Natural killer cell (primary cell): ENCODE data around the gene SLC29A2. TPM values are rescaled to one million over a fixed set of nuclear protein-coding genes. Genes with fewer than 3 reads are reported as not detected.
A peak's percentile ranks its signal among the peaks of the same experiment; 100 is the strongest.

Source experiments
- ATAC-seq, 3 donors: fragments of 150-1000 bp in 2 of 3; fragments of 200-7000 bp in 1 of 3; cut with Tn5 transposase; 1 replicate in 1 of 3; 2 replicates in 2 of 3; pipeline ENCODE4 v1.10.0; 2021; ENCODE audit warnings: mild to moderate bottlenecking in 2 of 3, moderate library complexity in 2 of 3
- DNase-seq, 2 donors: peaks; one replicate each; pipeline versions ENCODE4 v3.0.0 to v3.0.0-alpha.2; 2013 to 2021; ENCODE audit warnings: mixed read lengths in 1 of 2
- H3K27ac ChIP-seq: one replicate; pipeline ENCODE4 v1.5.1; 2013; ENCODE audit warnings: mild to moderate bottlenecking, low read length
- H3K27me3 ChIP-seq: one replicate; pipeline ENCODE4 v1.6.1; 2013; ENCODE audit warnings: low read length; ENCODE audit not compliant: control insufficient read depth, insufficient read depth
- H3K36me3 ChIP-seq: one replicate; pipeline ENCODE4 v1.6.1; 2013; ENCODE audit warnings: low read length; ENCODE audit not compliant: control insufficient read depth, insufficient read depth
- H3K4me1 ChIP-seq: one replicate; pipeline ENCODE4 v1.6.1; 2013; ENCODE audit warnings: low read length; ENCODE audit not compliant: control insufficient read depth, insufficient read depth
- H3K4me3 ChIP-seq: one replicate; pipeline ENCODE4 v1.5.1; 2013; ENCODE audit warnings: low read length
- H3K9me3 ChIP-seq: one replicate; pipeline ENCODE4 v1.6.1; 2013; ENCODE audit warnings: low read length; ENCODE audit not compliant: control insufficient read depth, insufficient read depth
- H3K27ac Mint-ChIP-seq, 2 donors: one replicate each; pipeline ENCODE4 v1.8.0; 2022; ENCODE audit warnings: mild to moderate bottlenecking in 2 of 2, mixed read lengths in 2 of 2, moderate library complexity in 1 of 2
- H3K27me3 Mint-ChIP-seq, 2 donors: one replicate each; pipeline ENCODE4 v1.8.0; 2022; ENCODE audit warnings: low read depth in 2 of 2, mixed read lengths in 2 of 2
- H3K36me3 Mint-ChIP-seq: one replicate; pipeline ENCODE4 v1.8.0; 2022; ENCODE audit warnings: mixed read lengths
- H3K4me1 Mint-ChIP-seq, 2 donors: one replicate each; pipeline ENCODE4 v1.8.0; 2022; ENCODE audit warnings: mixed read lengths in 2 of 2
- H3K4me3 Mint-ChIP-seq: one replicate; pipeline ENCODE4 v1.8.0; 2022; ENCODE audit warnings: mild to moderate bottlenecking, moderate library complexity, mixed read lengths
- H3K9me3 Mint-ChIP-seq, 2 donors: one replicate each; pipeline ENCODE4 v1.8.0; 2022; ENCODE audit warnings: mixed read lengths in 2 of 2
- CTCF ChIP-seq: fragments of 200-600 bp; IDR thresholded peaks from one replicate; pipeline ENCODE4 v1.8.0; 2022; ENCODE audit warnings: antibody characterized with exemption
- WGBS: methylation state at CpG from one replicate; pipeline ENCODE4 v1.1.7; 2013; ENCODE audit warnings: missing lambda C conversion rate; ENCODE audit not compliant: insufficient coverage; 5-methylcytosine and 5-hydroxymethylcytosine counted together
- intact Hi-C: fragments of 100-400 bp; cut with micrococcal nuclease; formaldehyde crosslinking; loops from one replicate; pipeline ENCODE4 v1.14.2; 2022
- total RNA-seq, 4 donors: library from RNA; stranded (reverse); fragments of 120-200 nt in 1 of 4; gene quantifications; one replicate each; pipeline versions ENCODE4 v1.2.3 to v1.2.4, GENCODE V29; 2013 to 2022

SLC29A2 gene
- total RNA-seq, 3 donors from 2014 or later (not counting 1 experiment from before 2014, with no cell fraction given), result 1.5 to 1.8 (median 1.6) TPM

- H3K27me3 Mint-ChIP-seq, result peaks cover 0 to 10% of the 10 kb centered on the region in 2 donors
- intact Hi-C loops, result loop anchor here (10.0 kb wide), 1 partner anchor 1258 kb away; the partner anchor contains the start of genes CDCA5 and ZFPL1
- Histone ChIP-seq H3K9me3 (no peaks in the 10 kb centered on the region), H3K27ac (no peak overlapping the region), H3K4me3 (no peak overlapping the region), H3K36me3 (peaks cover 38% of the 10 kb centered on the region), H3K27me3 (no peaks in the 10 kb centered on the region), H3K4me1 (peaks cover 43% of the 10 kb centered on the region)
- peaks cover 36 to 41% of the 10 kb centered on the region in 2 donors for H3K4me1 Mint-ChIP-seq
- ATAC-seq (no peak), DNase-seq (peak in 1 of 2 donors; percentile 4)
- H3K36me3 Mint-ChIP-seq, result no peaks in the 10 kb centered on the region
- peak overlapping the region in 1 of 2 donors; percentile 96 for H3K27ac Mint-ChIP-seq
- no peaks in the 10 kb centered on the region for H3K9me3 Mint-ChIP-seq
- 97% methylated on average over 8 of the region's 8 CpGs for WGBS
- peak overlapping the region; percentile 63 for H3K4me3 Mint-ChIP-seq
- no peak for TF ChIP-seq CTCF
Observed at GRCh38 chr11:66343176-66343575, 28.4 kb downstream of the SLC29A2 start.

GRCh38 chr11:66341502-66342126 lies 29.9 kb downstream of the SLC29A2 start:
- Histone ChIP-seq H3K4me3 (no peak overlapping the region), H3K9me3 (no peaks in the 10 kb centered on the region), H3K36me3 (peaks cover 49% of the 10 kb centered on the region), H3K27me3 (no peaks in the 10 kb centered on the region), H3K4me1 (peaks cover 42% of the 10 kb centered on the region), H3K27ac (no peak overlapping the region)
- no peak for ATAC-seq
- Mint-ChIP-seq H3K9me3 (no peaks in the 10 kb centered on the region), H3K27ac (no peak overlapping the region), H3K4me3 (peak overlapping the region; percentile 33), H3K27me3 (peaks cover 0 to 6% of the 10 kb centered on the region in 2 donors), H3K36me3 (no peaks in the 10 kb centered on the region), H3K4me1 (peaks cover 34 to 46% of the 10 kb centered on the region in 2 donors)
- intact Hi-C loops, result loop anchor here (10.0 kb wide), 1 partner anchor 1257 kb away; the partner anchor contains the start of genes CDCA5 and ZFPL1
- peak in 1 of 2 donors; percentile 1 for DNase-seq
- no peak for TF ChIP-seq CTCF
- WGBS, result 97% methylated on average over 20 of the region's 21 CpGs

- Histone ChIP-seq H3K36me3 (peaks cover 49% of the 10 kb centered on the region), H3K4me3 (no peak overlapping the region), H3K9me3 (no peaks in the 10 kb centered on the region), H3K27me3 (no peaks in the 10 kb centered on the region), H3K4me1 (peaks cover 42% of the 10 kb centered on the region), H3K27ac (no peak overlapping the region)
- ATAC-seq, result no peak
- H3K4me1 Mint-ChIP-seq, result peaks cover 41 to 53% of the 10 kb centered on the region in 2 donors
- H3K27ac Mint-ChIP-seq, result no peak overlapping the region
- no peaks in the 10 kb centered on the region for H3K36me3 Mint-ChIP-seq
- WGBS, result 95% methylated on average over 28 of the region's 28 CpGs
- DNase-seq, result peak in 1 of 2 donors; percentile 2
- intact Hi-C loops, result loop anchor here (10.0 kb wide), 1 partner anchor 1256 kb away; the partner anchor contains the start of genes CDCA5 and ZFPL1
- peaks cover 0 to 11% of the 10 kb centered on the region in 2 donors for H3K27me3 Mint-ChIP-seq
- TF ChIP-seq CTCF, result no peak
- no peak overlapping the region for H3K4me3 Mint-ChIP-seq
- no peaks in the 10 kb centered on the region for H3K9me3 Mint-ChIP-seq
Observed at GRCh38 chr11:66340596-66341501, 30.7 kb downstream of the SLC29A2 start.
